Measurements from ENCODE around the gene MICAL2. TPM values are rescaled to one million over a fixed set of nuclear protein-coding genes. Genes with fewer than 3 reads are reported as not detected.

MICAL2 gene
- total RNA-seq, 1 donor from 2014 or later: 21.7 TPM

GRCh38 chr11:12130180-12130980 lies 20.0 kb downstream of the MICAL2 start:
- no peak overlapping the region for H3K27ac Mint-ChIP-seq (ENCODE audit: unreplicated experiment)
- H3K4me3 Mint-ChIP-seq (ENCODE audit: unreplicated experiment): no peak overlapping the region
- TF ChIP-seq CTCF (IDR thresholded peaks at IDR 0.05; ENCODE audit: unreplicated experiment): no peak
- no peaks in the 10 kb centered on the region for H3K9me3 Mint-ChIP-seq (ENCODE audit: unreplicated experiment)
- no peak for DNase-seq (ENCODE audit: low spot score)
- H3K36me3 Mint-ChIP-seq (ENCODE audit: low read depth, unreplicated experiment): no peaks in the 10 kb centered on the region
- H3K27me3 Mint-ChIP-seq (ENCODE audit: unreplicated experiment): peaks cover 5% of the 10 kb centered on the region
- H3K4me1 Mint-ChIP-seq (ENCODE audit: unreplicated experiment): peaks cover 16% of the 10 kb centered on the region

- Mint-ChIP-seq H3K4me1 (ENCODE audit: unreplicated experiment) (peaks cover 8% of the 10 kb centered on the region), H3K36me3 (ENCODE audit: low read depth, unreplicated experiment) (no peaks in the 10 kb centered on the region), H3K27me3 (ENCODE audit: unreplicated experiment) (peaks cover 3% of the 10 kb centered on the region), H3K9me3 (ENCODE audit: unreplicated experiment) (no peaks in the 10 kb centered on the region), H3K27ac (ENCODE audit: unreplicated experiment) (no peak overlapping the region), H3K4me3 (ENCODE audit: unreplicated experiment) (no peak overlapping the region)
- DNase-seq (ENCODE audit: low spot score): no peak
- TF ChIP-seq CTCF (IDR thresholded peaks at IDR 0.05; ENCODE audit: unreplicated experiment): no peak
Measured at GRCh38 chr11:12131943-12132789, 21.8 kb downstream of the MICAL2 start.

- Mint-ChIP-seq H3K27ac (ENCODE audit: unreplicated experiment) (no peak overlapping the region), H3K4me3 (ENCODE audit: unreplicated experiment) (no peak overlapping the region), H3K9me3 (ENCODE audit: unreplicated experiment) (no peaks in the 10 kb centered on the region), H3K36me3 (ENCODE audit: low read depth, unreplicated experiment) (no peaks in the 10 kb centered on the region), H3K27me3 (ENCODE audit: unreplicated experiment) (peaks cover 1% of the 10 kb centered on the region), H3K4me1 (ENCODE audit: unreplicated experiment) (peaks cover 14% of the 10 kb centered on the region)
- no peak for TF ChIP-seq CTCF (IDR thresholded peaks at IDR 0.05; ENCODE audit: unreplicated experiment)
- no peak for DNase-seq (ENCODE audit: low spot score)
Measured at GRCh38 chr11:12132790-12133145, 22.4 kb downstream of the MICAL2 start.

- Mint-ChIP-seq H3K27me3 (ENCODE audit: unreplicated experiment) (peaks cover 1% of the 10 kb centered on the region), H3K4me3 (ENCODE audit: unreplicated experiment) (no peak overlapping the region), H3K27ac (ENCODE audit: unreplicated experiment) (no peak overlapping the region), H3K4me1 (ENCODE audit: unreplicated experiment) (peaks cover 18% of the 10 kb centered on the region), H3K9me3 (ENCODE audit: unreplicated experiment) (no peaks in the 10 kb centered on the region), H3K36me3 (ENCODE audit: low read depth, unreplicated experiment) (no peaks in the 10 kb centered on the region)
- TF ChIP-seq CTCF (IDR thresholded peaks at IDR 0.05; ENCODE audit: unreplicated experiment): no peak
- DNase-seq (ENCODE audit: low spot score): no peak
Measured at GRCh38 chr11:12133547-12134235, 23.3 kb downstream of the MICAL2 start.
